HG03103 (cell line): Measurements from ENCODE around the gene C12orf76.
"Not testable (repeated sequence)": the region's sequence is repeated elsewhere in the genome, so short reads cannot be mapped to it uniquely, and the experiment has no call there.

Source experiments
- ATAC-seq: cut with Tn5 transposase; IDR thresholded peaks from one replicate; pipeline ENCODE4 v1.9.1; 2021; ENCODE audit warnings: low read depth; ENCODE audit not compliant: unreplicated experiment

The C12orf76 gene

GRCh38 chr12:110067531-110067930 is 19.2 kb upstream of the C12orf76 start:
- ATAC-seq, result no peak

GRCh38 chr12:110065540-110065939 is 17.2 kb upstream of the C12orf76 start:
- ATAC-seq, result no peak

GRCh38 chr12:110062241-110062640 is 13.9 kb upstream of the C12orf76 start:
- ATAC-seq, result no peak

GRCh38 chr12:110059651-110060000 is 11.3 kb upstream of the C12orf76 start:
- ATAC-seq, result no peak

- ATAC-seq, result no peak
Observed at GRCh38 chr12:110058875-110059615, 10.7 kb upstream of the C12orf76 start.

- ATAC-seq, result not testable (repeated sequence)
Observed at GRCh38 chr12:110056643-110057042, 8.3 kb upstream of the C12orf76 start.

GRCh38 chr12:110055375-110056352 is 7.3 kb upstream of the C12orf76 start:
- not testable (repeated sequence) for ATAC-seq

GRCh38 chr12:110050927-110051326 is 2.6 kb upstream of the C12orf76 start:
- no peak for ATAC-seq

GRCh38 chr12:110049666-110050065 is 1.3 kb upstream of the C12orf76 start:
- ATAC-seq, result not testable (repeated sequence)

GRCh38 chr12:110049034-110049433 is 712 bp upstream of the C12orf76 start:
- ATAC-seq, result not testable (repeated sequence)

- no peak for ATAC-seq
Observed at GRCh38 chr12:110047297-110047940, 903 bp downstream of the C12orf76 start.

- no peak for ATAC-seq
Observed at GRCh38 chr12:110046451-110047187, 1.7 kb downstream of the C12orf76 start.

- no peak for ATAC-seq
Observed at GRCh38 chr12:110042264-110042663, 6.1 kb downstream of the C12orf76 start.

- ATAC-seq, result no peak
Observed at GRCh38 chr12:110039085-110039807, 9.1 kb downstream of the C12orf76 start.

- ATAC-seq, result no peak
Observed at GRCh38 chr12:110038741-110039084, 9.6 kb downstream of the C12orf76 start.

GRCh38 chr12:110037315-110037714 is 11.0 kb downstream of the C12orf76 start:
- no peak for ATAC-seq

GRCh38 chr12:110035534-110036104 is 12.7 kb downstream of the C12orf76 start:
- ATAC-seq, result no peak

- ATAC-seq, result no peak
Observed at GRCh38 chr12:110033888-110034287, 14.4 kb downstream of the C12orf76 start.

GRCh38 chr12:110029290-110029815 is 19.0 kb downstream of the C12orf76 start:
- ATAC-seq, result no peak
